Coronary artery (tissue), 2 donors: Measurements from ENCODE around the gene LPIN3.
A peak's percentile ranks its signal among the peaks of the same experiment; 100 is the strongest.

ENCODE experiments used
- DNase-seq: peaks from one replicate; pipeline ENCODE4 v3.0.0-alpha.2; 2017; ENCODE audit warnings: low spot score
- H3K27ac ChIP-seq, 2 donors: fragments of 200-600 bp; sonication (generic); one replicate each; pipeline ENCODE4 v1.5.1; 2016 to 2019
- H3K4me3 ChIP-seq: fragments of 200-600 bp; sonication (generic); 2 replicates; pipeline ENCODE4 v1.5.1; 2016; ENCODE audit warnings: mild to moderate bottlenecking, moderate library complexity
- TF ChIP-seq, protein P1 (sequence below): fragments of 200-600 bp; sonication (generic); IDR thresholded peaks from one replicate; pipeline ENCODE4 v1.5.1; 2019; ENCODE audit warnings: antibody characterized with exemption

Gene LPIN3, protein sequence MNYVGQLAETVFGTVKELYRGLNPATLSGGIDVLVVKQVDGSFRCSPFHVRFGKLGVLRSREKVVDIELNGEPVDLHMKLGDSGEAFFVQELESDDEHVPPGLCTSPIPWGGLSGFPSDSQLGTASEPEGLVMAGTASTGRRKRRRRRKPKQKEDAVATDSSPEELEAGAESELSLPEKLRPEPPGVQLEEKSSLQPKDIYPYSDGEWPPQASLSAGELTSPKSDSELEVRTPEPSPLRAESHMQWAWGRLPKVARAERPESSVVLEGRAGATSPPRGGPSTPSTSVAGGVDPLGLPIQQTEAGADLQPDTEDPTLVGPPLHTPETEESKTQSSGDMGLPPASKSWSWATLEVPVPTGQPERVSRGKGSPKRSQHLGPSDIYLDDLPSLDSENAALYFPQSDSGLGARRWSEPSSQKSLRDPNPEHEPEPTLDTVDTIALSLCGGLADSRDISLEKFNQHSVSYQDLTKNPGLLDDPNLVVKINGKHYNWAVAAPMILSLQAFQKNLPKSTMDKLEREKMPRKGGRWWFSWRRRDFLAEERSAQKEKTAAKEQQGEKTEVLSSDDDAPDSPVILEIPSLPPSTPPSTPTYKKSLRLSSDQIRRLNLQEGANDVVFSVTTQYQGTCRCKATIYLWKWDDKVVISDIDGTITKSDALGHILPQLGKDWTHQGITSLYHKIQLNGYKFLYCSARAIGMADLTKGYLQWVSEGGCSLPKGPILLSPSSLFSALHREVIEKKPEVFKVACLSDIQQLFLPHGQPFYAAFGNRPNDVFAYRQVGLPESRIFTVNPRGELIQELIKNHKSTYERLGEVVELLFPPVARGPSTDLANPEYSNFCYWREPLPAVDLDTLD

DNA sequence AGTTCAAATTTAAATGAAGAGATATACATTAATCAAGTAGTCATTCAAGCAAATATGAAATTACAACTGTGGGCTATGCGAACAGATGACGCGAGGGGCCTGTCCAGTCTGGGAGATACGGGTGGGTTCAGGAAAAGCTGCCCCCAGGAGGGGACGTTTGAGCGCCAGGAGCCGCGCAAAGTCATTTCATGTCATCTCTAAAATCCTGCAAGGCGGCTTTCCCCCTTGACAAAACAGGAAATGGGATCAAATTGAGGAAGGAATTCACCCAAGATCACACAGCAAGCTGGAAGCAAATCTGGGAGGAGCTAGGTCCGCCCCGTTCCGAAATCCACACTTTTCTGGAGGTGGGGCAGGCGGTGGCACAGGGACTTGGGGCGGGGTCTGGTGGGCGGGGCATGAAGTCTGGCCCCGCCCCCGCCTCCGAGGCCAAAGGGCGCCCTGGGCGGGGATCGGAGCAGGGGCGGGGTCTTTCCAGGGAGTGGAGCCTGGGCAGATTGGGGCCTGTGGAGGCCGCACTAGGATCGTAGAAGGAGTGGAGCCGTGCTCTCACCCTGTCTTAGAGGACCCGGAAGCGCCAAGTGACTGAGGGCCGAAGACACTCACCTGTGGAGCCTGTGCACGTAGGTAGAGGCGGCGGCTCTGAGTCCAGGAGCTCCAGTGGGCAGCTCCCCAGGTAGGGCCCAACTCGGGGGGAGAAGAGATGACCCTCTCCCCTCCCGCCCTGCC is at the start of gene LPIN3:
TSS of gene LPIN3 (plus strand) at position 495 of the 729 bp plus-strand sequence. CDS start 4,983 bp downstream, outside the sequence.
- H3K27ac ChIP-seq, result peak within 1 kb of the TSS; percentile 67 to 77
- H3K4me3 ChIP-seq, result peak within 1 kb of the TSS; percentile 63
- TF ChIP-seq, protein P1, sequence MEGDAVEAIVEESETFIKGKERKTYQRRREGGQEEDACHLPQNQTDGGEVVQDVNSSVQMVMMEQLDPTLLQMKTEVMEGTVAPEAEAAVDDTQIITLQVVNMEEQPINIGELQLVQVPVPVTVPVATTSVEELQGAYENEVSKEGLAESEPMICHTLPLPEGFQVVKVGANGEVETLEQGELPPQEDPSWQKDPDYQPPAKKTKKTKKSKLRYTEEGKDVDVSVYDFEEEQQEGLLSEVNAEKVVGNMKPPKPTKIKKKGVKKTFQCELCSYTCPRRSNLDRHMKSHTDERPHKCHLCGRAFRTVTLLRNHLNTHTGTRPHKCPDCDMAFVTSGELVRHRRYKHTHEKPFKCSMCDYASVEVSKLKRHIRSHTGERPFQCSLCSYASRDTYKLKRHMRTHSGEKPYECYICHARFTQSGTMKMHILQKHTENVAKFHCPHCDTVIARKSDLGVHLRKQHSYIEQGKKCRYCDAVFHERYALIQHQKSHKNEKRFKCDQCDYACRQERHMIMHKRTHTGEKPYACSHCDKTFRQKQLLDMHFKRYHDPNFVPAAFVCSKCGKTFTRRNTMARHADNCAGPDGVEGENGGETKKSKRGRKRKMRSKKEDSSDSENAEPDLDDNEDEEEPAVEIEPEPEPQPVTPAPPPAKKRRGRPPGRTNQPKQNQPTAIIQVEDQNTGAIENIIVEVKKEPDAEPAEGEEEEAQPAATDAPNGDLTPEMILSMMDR, result no peak
- peak; percentile 91 for DNase-seq

DNA sequence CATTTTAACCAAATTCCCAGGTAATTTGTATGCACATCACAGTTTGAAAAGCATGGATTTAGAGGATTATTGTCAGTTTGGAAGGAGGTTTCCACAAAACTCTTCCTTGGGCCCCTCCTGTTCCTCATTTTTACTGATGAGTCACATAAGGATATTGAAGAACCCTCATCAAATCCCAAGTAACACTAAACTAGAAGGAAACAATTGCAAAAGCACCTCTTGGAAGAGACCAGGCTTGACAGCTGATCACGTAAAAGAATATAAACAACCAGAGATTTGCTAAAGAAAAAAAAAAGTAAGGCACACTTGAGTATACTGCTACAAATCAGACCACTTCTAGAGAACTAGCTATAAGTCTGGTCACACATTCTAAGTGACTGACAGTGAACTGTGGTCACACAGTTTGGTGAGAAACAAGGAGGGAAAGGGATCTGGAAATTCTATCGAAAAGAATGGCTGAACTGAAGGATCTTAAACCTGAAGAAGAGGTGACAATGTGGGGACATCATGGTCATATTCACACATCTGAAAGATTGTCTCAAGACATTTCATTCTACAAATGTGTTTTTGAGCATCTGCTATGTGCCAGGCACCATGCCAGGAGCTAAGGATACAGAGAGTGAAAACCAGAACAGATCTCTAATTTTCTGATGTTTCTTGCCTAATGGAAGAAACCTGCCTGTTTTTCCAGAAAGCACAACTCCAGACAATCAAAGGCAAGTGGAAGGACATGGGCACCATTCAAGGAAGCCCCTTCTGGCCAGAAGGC is 47.2 kb upstream of the LPIN3 start:
- TF ChIP-seq, protein P1, result no peak
- DNase-seq, result no peak
- Histone ChIP-seq H3K27ac (peak overlapping the region; percentile 14 to 55), H3K4me3 (no peak overlapping the region)

DNA sequence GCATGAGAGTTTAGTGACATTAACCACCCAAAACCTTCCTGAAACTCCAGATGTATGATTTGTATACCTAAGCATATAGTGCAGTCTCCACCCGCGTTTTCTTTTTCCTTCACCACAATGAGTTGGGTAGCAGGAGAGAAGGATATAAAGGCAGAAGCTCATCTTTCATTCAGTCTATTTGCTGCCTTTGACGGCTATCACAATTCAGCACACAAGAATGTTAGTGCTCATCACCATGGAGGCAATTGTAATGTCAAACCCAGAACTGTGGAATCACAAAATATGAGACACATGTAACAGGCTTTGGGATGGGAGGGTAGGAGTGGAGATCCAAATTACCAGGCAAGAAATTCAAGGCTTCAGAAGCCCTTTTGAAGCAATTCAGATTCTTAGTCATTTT is 40.7 kb upstream of the LPIN3 start:
- Histone ChIP-seq H3K4me3 (no peak overlapping the region), H3K27ac (no peak overlapping the region)
- TF ChIP-seq, protein P1, result no peak
- DNase-seq, result no peak

DNA sequence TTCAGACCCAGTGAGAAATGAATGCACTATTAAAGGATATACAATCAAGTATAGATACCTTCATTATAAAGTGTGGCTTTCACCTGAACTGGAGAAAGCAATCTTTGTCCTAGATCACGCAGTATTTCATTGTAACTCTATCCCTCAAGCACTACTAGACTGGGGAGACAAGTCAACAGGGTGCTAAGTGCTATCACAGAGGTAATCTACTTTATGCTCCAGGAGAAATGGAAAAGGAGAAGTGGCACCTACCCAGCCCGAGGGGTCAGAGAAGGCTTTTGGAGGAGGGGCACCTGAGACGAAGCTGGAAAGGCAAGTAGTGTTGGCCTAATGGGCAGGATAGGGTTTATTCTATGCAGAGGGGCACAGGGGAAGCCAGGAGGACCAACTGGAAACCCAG is 40.2 kb upstream of the LPIN3 start:
- DNase-seq, result no peak
- TF ChIP-seq, protein P1, result no peak
- H3K4me3 ChIP-seq, result no peak overlapping the region
- peak overlapping the region in 1 of 2 donors; percentile 49 for H3K27ac ChIP-seq

DNA sequence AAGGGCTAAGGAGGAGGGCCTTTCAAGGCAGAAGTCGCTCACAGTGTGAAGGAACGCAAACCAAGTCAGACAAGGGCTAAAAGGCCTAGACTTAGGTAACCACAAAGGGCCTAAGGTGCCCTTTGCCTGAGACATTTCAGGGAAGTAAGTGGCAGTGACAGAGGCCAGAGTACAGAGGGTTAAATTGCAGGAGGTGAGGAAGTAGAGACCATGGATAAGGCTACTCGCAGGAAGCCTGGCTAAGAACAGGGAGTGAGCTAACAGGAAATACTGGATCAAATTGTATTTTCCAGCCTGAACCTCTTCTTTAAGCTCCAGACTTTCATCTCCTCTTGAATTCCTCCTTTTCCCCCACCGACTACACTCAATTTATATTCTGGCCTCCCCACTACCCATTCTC is 39.7 kb upstream of the LPIN3 start:
- Histone ChIP-seq H3K4me3 (no peak overlapping the region), H3K27ac (peak overlapping the region in 1 of 2 donors; percentile 49)
- DNase-seq, result no peak
- TF ChIP-seq, protein P1, result no peak

DNA sequence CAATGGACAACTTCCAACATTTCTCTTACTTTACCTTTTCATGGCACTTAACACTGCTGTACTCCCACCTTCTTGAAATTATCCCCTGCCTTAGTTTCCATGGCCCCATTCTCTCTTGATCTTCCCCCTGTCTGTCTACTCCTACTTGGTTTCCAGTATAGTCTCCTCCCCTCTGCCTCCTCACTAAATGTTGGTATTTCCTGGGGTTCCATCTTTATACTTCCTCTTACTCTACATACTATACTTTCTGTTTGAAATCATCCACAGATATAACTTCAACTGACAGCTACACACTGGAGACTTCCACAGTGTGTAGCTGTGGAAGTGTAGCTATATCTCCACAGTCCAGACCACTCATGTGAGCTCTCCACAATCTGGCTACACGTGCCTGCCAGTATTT is 36.6 kb upstream of the LPIN3 start:
- TF ChIP-seq, protein P1, result no peak
- DNase-seq, result no peak
- Histone ChIP-seq H3K27ac (no peak overlapping the region), H3K4me3 (no peak overlapping the region)
